NCI-H2029 (cell line): Measurements from ENCODE around the gene SEMA7A.
"Not testable (repeated sequence)": the region's sequence is repeated elsewhere in the genome, so short reads cannot be mapped to it uniquely, and the experiment has no call there.

Source experiments
- DNase-seq: peaks from one replicate; lab custom pipeline; 2025; lab: John Stamatoyannopoulos, UW

Gene SEMA7A

DNA sequence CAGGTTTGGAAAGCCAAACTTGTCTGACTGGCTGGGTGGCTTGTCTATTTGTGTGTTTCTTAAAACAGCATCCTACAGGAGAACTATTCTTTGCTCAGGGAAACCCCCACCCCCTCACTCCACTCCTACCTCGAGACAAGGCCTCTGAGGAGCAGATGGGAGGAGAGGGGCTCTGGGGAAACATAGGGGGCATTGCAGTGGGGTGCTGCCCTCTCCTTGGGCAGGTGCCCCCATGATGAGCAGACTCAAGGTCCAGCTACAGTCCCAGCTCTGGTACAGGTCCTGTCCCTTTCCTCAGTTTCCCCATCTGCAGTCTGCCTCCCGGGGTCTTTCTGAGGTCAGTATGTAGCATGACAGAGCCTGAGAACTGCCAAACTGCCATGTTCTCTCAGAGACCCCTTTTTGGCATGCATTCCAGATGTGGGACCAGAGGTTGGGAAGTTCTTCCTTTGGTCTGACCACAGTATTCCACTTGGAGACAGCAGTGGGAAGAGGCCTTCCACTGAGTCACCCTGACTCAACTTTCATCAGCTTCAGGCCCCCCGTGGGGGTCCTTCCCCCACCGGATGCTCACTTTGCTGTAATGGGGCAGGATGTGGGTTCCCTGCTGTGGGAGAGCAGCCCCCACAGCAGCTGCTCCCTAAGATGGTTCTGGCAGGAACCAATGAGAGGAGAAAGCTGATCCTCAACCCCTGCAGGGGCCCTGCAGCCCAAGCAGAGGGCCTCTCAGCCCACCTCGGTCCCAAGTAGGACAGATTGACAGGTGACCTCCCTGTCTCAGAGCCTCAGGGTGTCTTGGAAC, 34.0 kb downstream of the SEMA7A start:
- DNase-seq: no peak

DNA sequence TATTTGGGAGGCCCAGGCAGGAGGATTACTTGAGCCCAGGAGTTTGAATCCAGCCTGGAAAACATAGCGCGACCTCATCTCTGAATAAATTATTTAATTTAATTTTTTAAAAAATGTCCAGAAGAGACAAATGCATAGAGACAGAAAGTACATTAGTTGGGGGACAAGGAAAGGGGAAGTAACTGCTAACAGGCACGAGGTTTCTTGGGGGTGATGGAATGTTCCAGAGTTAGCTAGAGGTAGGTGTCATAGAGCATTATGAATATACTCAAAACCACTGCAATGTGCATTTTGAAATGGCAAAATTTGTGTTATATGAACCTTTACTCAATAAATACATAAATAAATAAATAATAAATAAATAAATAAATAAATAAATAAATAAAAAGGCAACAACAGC, 34.7 kb downstream of the SEMA7A start:
- DNase-seq: no peak

DNA sequence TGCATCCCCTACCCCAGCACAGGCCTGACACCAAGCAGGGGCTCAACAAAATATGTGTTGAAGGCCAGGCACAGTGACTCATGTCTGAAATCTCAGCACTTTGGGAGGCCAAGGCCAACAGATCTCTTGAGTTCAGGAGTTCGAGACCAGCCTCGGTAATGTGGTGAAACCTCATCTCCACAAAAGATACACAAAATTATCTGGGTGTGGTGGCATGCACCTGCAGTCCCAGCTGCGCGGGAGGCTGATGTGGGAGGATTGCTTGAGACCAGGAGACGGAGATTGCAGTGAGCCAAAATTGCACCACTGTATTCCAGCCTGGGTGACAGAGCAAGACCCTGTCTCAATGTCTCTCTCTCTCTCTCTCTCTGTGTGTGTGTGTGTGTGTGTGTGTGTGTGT, 35.6 kb downstream of the SEMA7A start:
- DNase-seq: no peak

GRCh38 chr15:74397239-74398068, 36.3 kb downstream of the SEMA7A start:
- DNase-seq: no peak

DNA sequence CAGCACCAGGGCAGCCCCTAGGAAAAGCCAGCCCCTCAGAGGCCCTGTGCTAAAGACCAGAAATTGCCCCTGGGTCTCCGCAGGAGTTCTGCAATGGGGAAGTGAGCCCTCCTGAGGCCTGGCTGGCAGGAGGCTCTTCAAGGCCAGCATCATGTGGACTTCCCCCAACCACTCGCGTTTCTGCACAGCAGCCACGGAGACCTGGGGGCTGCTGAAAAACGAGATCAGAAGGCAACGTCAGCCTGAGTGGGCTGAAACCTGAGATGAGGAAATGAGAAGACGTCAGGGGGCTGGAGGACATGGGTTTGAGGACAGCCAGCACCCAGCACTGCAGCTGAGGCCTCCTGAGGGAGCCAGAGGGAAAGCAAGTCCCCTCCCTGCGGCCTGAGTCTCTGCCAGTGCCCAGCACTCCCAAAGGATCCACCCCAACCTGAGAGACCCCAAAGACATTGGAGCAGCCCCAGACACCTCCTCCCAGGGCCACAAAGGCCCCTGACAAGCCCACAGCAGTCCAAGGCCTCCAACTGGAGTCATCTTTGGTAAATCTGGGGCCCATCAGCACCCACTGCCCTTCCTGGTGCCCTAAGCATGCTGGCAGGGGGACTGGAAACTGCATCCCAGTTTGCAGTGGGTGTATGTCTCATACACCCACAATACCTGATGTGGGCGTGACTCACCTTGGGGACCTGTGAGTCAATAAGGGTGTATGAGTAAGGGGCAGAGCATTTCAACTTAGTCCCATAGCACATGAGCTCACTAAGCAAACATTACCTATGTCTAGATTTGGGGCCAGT, 37.1 kb downstream of the SEMA7A start:
- DNase-seq: no peak

GRCh38 chr15:74396146-74396438, 37.7 kb downstream of the SEMA7A start:
- DNase-seq: no peak

- no peak for DNase-seq
Observed at GRCh38 chr15:74395319-74396145, 38.2 kb downstream of the SEMA7A start.

- DNase-seq: no peak
Observed at GRCh38 chr15:74394090-74394846, 39.5 kb downstream of the SEMA7A start.

DNA sequence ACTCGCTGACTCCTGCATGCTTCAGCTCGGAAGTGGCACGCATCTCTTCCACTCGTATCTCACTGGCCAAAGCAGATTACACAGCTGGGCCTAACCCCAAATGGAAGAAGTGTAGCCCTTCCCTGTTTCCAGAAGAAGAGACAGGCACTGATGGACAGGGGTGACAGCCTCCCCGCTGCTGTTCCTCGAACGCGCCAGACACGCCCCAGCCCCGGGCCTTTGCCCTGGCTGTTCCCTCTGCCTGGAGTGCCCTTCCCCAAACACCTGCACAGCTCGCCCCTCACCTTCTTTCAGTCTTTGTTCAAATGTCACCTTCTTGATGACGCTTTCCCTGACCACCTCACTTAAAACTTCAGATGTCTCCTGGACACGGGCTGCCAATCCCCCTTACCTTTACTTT, 40.3 kb downstream of the SEMA7A start:
- no peak for DNase-seq

- DNase-seq: no peak
Observed at GRCh38 chr15:74392902-74393301, 40.9 kb downstream of the SEMA7A start.

DNA sequence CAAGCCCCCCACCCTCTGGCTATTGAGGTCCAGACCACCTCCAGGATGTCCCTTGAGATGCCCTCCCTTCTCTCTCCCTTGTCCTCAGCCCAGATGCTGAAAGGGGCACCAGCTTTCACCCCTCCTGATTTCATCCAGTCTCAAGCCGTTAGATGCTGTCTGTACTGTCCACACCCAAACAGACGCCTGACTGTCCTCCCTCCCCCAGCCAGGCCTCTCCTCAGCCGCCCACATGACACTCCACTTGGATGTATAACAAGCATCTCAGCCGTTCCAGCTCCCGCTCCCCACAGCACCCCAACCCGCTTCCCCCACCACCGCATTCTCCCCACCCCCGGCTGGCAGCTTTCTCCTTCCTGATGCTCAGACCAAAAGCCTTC, 41.3 kb downstream of the SEMA7A start:
- no peak for DNase-seq

GRCh38 chr15:74391582-74392450, 41.9 kb downstream of the SEMA7A start:
- no peak for DNase-seq

DNA sequence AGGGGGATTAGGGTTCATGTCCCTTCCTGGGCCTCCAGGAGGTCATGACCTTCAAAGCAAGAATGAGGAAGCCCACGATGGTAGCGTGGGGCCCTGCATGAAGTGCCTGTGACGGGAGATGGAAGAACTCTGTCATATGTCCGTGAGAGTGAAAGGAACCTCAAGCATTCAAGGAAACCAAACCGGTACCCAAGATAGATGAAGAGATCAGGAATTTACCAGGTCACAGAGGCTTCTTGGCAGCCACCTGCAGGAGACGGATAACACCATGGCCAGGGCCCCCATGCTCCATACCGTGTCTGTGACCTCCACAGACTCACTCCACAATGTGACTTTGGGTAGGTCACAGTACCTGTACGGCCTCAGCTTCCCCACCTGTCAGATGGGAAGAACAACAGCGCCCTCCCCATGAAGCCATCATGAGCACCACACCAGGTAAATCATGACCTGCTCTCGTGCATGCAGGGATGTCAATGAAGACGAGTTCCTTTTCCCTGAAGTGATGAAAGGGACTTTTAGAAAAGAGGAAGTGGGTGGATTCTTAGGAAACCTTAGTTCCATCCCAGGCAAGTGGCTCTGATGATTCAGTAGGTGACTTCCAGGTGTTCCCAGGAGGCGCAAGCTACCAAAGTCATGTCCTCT, 43.0 kb downstream of the SEMA7A start:
- no peak for DNase-seq

DNA sequence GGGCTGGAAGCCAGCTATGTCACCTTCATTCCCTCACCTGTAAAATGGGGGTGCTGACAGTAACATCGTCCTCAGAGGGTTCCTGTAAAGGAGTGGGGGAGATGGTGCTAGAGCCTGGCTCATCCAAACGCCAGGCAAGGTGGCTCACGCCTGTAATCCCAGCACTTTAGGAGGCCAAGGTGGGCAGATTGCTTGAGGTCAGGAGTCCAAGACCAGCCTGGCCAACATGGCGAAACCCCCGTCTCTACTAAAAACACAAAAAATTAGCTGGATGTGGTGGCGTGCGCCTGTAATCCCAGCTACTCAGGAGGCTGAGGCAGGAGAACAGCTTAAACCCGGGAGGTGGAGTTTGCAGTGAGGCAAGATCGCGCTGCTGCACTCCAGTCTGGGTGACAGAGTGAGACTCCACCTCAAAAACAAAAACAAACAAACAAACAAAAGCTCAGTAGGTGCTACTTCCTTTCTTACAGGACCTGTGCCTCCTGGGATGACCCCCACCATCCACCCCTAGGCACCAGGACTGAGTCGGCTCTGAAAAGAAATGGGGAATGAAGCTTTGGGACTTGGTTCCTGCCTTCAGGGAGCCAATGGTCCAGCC, 43.6 kb downstream of the SEMA7A start:
- not testable (repeated sequence) for DNase-seq

DNA sequence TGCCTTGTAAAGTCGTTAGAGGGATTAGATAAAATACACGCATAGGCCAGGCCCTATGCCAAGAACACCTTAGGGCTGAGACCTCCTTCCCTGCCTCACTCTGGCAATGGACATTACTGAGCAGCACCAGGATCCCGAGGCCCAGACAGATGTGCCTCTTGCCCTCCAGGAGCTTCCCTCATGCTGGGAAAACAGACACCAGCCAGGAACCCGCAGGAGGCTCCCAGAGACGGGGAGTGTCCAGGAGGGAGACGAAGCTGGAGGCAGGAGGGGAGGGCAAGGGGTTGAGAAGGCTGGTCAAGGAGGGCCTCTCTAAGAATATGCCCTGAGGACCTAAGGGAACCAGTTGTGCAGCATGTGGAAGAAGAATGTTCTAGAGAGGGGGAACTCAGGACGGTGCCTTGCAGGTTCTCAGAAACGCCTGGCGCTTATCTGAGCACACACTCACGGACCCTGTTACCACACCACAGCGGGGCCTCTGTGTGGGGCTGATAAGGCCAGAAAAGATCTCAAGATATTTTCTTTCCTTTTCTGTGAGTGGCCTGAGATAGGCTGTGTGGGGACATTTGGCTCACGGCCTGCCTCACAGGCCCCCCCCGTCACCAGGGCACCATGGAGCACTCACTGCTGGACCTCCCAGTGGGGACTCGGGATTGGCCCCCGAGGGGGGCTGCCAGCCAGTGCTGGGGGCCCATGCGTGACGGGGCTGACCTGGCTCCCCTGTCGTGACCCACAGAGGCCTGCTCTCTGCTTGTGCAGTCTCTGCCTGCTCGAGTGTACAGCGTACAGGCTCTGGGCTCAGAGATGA, 44.3 kb downstream of the SEMA7A start:
- no peak for DNase-seq

DNA sequence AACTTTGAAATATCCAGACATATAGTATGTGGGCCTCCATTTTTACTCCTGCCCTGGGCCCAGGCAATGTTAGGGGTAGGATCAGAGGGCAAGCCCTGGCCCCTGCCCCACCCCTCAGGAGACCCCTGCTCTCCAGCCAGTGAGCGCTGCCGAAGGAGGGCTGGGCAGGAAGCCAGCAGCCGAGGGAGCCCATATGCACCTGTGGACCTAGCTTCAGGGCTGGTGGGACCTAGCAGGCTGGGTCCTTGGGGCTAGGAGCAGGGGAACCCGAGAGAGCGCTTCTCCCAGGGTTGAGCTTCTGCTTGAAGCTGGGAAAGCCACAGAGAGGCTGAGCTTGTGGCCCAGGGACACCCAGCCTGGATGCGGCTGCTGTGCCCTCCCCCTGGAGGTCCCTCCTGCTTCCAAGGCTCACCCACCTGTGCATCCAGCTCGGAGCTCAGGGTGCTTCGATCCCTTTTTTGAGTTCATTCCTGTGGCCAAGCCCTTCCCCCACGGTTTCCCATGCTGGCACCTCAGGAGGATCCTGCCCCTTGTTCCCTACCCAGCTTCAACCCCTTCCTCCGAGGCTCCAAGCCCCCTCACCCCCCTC, 45.3 kb downstream of the SEMA7A start:
- DNase-seq: no peak

GRCh38 chr15:74387621-74388362, 46.0 kb downstream of the SEMA7A start:
- no peak for DNase-seq
